Dermis blood vessel endothelial cell (primary cell): Measurements from ENCODE around the gene NME7. TPM values are rescaled to one million over a fixed set of nuclear protein-coding genes. Genes with fewer than 3 reads are reported as not detected.
"Not testable (repeated sequence)": the region's sequence is repeated elsewhere in the genome, so short reads cannot be mapped to it uniquely, and the experiment has no call there.

Experiments used
- DNase-seq: peaks from one replicate; pipeline ENCODE4 v3.0.0; 2010
- total RNA-seq: library from RNA; depleted of rRNA; stranded (reverse); fragments of >200 nt; gene quantifications from 2 replicates; pipeline ENCODE4 v1.2.3, GENCODE V29; 2014

The NME7 gene
- total RNA-seq, 1 donor from 2014 or later = 18.0 TPM

DNA sequence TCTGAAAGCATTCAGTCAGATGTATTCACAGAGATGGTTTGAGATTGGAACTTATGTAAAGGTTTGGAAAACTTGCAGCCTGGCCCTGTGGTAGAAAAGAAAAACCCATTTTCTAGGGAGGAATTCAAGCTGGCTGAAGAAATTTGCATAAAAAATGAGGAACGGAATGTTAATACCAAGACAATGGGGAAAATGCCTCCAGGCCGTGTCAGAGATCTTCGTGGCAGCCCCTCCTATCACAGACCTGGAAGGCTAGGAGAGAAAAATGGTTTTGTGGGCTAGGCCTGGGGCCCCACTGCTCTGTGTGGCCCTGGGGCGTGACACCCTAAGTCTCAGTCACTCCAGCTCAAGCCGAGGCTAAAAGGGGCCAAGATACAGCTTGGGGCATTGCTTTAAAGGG lies 26.7 kb downstream of the NME7 start:
- DNase-seq = no peak

DNA sequence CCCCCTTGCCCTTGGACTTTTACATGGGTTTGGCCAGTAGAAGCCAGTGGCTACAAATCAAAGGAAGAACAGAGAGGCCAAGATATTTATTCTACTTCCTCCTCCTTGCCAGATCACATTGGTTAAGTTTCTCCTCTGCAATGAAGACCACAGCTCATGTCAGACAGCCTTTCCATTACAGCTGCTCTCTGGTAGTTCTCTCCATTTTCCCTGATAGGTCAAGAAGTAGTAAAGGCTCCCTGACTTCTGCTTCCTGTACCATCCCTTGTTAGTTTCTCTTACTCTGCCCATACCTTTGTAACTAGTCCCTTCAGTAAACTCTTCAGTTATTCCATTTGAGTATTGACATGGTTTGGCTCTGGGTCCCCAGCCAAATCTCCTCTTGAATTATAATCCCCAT lies 27.8 kb downstream of the NME7 start:
- DNase-seq = no peak

DNA sequence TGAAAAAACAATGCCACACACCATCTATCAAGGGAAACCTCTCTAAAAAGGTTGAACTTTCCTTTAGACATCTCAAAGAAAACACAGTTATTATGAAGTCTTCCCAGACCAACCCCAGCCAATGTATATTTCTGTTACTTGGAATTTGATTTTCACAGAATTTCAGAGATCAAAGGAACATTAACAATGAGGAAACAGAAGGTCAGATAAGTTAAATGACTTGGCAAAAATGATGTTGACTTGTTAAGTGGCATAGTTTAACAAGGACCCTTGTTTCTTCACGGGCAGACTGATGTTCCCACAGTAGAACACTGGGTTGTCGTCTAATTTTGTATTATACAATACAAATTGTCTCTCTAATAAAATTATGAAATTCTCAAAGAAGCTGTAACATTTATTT lies 29.0 kb downstream of the NME7 start:
- no peak for DNase-seq

GRCh38 chr1:169336947-169337715 lies 30.5 kb downstream of the NME7 start:
- not testable (repeated sequence) for DNase-seq

DNA sequence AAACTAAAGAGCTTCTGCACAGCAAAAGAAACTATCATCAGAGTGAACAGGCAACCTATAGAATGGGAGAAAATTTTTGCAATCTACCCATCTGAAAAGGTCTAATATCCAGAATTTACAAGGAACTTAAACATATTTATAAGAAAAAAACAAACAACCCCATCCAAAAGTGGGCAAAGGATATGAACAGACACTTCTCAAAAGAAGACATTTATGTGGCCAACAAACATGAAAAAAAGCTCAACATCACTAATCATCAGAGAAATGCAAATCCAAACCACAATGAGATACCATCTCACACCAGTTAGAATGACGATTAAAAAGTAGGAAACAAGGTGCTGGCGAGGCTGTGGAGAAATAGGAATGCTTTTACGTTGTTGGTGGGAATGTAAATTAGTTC lies 32.9 kb downstream of the NME7 start:
- DNase-seq = not testable (repeated sequence)

DNA sequence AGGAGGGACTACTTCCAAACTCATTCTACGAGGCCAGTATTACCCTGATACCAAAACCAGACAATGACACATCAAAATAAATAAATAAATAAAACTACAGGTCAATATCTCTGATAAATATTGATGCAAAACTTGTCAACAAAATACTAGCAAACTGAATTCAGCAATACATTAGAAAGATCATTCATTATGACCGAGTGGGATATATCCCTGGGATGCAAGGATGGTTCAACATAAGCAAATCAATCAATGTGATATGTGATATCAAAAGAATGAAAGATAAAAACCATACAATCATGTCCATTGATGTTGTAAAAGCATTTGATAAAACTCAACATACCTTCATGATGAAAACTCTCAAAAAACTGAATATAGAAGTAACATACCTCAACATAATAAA lies 36.7 kb downstream of the NME7 start:
- DNase-seq = no peak

- DNase-seq = no peak
Observed at GRCh38 chr1:169329383-169329782, 38.2 kb downstream of the NME7 start.

GRCh38 chr1:169327875-169328274 lies 39.7 kb downstream of the NME7 start:
- no peak for DNase-seq

- DNase-seq = peak; percentile 76
Observed at GRCh38 chr1:169326956-169327268, 40.7 kb downstream of the NME7 start.

DNA sequence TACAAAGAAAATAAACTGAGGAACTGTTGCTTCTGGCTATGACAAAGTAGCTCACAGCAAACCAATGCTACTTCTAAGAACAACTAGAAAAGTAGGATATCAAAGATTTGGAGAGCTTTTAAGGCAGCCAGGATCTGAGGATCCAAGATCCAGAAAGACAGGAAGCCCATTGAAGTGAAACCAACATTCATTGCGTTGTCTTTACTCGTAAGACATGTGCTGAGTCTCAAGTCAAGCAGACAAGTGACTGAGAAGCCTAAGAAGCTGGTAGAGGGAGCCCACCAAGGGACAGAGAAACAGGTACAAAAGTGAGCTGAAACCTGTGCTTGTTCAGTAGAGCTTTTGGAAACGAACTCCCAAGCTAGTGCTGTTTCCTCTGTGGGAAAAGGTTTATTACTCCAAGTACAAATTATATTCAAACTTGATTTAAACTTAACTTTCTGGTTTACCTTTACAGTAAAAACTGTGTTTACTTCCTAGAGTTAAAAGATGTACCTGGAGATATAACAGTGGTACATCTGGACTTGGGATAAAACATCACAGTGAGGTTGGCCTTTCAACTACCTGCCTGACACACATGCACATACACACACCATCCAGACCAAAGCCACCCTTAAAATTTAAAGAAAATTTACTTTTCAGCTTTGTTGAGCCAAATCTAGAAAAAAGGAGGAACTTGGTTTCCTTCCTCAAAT lies 41.2 kb downstream of the NME7 start:
- DNase-seq = peak; percentile 40

DNA sequence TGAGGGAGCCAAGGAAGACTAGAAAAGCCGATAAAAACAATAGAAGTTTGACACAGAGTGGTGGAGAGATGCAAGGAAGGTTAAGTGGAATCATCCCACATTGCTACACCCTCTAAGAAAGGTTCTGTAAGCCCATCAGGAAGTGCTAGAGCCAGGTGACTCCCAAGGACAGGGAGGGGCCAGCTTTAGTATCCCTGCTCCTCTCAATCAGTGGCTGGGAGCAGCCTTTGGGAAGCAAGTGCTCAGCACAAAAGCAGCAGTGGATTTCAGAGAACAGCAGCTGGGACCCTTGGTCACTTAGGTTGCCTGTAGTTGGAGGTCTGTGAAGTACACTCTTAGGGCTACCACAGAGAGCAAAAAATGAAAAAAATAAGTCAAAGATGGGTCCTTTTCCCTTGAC lies 42.5 kb downstream of the NME7 start:
- DNase-seq = no peak

GRCh38 chr1:169322138-169322537 lies 45.5 kb downstream of the NME7 start:
- no peak for DNase-seq

DNA sequence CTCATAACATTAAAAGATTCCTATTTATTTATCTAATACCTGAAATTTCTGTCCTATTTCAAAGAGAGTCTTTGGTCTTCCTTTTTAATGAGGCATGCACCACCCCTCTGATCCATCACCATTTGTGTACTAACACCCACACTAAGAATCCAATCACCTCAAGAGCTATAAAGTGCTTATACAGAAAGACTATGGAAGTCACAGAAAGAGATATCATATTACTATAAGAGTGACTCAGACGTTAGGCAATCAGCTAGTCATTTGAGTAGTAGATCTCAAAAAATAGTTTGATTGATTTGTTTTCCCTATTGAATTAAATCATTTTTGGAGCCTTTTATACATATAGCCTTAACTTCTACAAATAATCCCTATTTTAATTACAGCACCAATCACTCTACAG lies 46.1 kb downstream of the NME7 start:
- no peak for DNase-seq

GRCh38 chr1:169318536-169319244 lies 48.9 kb downstream of the NME7 start:
- DNase-seq = no peak

DNA sequence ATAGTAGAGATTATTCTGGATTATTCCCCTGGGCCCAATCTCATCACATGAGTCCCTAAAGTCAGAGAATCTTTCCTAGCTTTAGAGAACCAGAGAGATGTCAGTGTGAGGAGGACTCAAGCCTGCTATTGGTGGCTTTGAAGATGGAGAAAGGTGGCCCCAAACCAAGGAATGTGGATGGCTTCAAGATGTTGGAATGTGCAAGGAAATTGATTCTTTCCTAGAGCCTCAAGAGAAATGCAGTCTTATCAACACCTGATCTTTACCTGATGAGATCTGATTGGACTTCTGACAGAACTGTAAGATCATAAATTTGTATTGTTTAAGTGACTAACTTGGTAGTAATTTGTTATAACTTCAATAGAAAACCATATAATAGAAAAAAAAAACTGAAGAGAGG lies 51.0 kb downstream of the NME7 start:
- DNase-seq = no peak

DNA sequence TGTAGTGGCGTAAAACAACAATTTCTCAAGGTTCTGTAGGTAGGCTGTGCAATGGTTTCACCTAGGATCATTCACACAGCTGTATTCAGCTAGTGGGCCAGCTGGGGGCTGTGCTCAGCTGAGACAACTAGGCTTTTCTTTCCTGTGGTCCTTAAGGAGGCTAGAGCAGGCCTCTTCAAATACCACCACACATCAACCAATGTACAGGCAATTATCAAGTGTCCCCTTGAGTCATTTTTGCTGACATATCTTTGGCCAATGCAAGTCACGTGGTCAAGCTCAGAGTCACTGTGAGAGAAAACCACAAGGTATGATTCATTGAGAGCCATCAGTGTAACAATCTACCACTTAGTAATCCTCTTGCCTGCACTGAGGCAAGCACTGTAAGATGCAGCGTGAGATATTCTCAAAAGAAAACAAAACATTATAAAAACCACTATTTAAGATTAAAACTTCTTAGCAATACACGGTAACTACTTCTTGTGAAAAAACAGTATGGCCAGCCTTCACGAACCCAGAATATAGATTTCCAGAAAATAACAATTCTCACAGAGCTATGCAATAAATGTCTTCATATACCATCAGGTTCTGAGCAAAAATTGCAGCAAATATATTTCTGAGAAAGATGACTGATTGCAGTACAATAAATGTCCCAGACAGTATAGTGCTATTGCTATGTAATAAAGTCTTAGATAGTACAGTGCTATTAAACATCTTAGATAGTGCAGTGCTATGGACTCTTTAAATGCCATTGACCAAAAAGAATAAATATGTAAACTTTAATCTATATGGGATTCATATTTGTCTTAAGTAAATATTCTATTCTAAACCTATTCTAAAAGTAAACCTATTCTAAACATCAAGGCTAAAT lies 55.3 kb downstream of the NME7 start:
- DNase-seq = peak; percentile 38

DNA sequence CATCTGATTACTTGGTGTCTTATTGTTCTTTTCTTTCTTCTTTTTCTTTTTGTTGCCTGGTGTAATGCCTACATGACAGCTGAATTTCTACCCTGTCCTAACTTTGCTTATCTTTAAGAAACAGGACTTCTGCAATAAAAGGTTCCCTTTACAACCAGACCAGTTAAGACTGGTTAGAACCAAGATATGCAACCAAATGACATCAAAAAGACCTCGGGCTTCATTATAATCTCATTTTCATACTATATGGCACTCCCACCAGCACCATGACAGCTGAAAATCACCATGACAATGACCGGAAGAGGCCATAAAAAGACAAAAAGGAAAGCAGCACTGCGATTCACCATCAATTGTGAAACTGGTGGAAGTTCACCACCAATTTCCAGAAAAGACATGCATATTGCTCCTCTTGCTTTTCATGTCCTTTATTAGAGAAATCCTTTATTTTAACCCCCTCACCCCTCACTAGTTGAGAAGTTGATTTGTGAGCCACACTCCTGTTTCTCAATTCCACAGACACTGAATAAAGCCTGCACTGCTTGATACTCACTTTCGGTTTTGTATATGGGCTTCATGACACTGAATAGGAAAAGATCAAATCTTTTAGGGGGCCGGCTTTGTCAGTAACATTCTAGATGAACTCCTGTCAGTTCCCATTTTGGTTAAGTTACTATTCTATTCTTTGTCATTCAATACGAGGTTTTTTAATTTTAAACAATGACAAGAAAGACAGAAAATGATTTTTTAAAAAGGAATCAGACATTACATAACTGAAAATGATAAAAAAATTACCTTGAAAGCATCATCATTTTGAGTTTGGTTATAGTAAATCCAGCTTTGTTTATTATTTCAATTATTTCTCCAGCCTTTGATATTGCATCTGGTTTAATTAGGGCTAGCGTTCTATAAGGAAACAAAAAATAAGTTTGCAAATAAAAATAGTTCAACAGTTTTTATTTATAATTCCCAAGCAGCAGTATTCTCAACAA lies 58.1 kb downstream of the NME7 start:
- DNase-seq = peak; percentile 45

GRCh38 chr1:169308313-169309039 lies 59.1 kb downstream of the NME7 start:
- no peak for DNase-seq

DNA sequence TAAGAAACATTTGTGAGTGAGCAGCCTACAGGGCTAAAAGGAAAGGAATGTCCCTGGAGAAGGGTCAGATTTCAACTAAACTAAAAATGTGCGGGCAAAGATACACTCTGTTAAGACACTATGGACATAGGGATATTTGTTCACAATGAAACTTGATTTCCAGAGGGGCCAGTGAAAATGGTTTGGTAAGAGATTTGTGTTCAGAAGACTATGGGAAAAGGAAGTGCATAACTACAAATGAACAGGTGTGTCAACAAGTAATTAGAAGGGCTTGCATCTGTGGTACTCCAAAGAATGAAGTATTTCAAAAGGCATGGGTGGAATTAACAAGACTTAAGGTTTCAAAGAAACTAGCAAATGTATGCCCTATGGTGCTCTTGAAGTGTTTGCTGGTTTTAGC lies 60.4 kb downstream of the NME7 start:
- DNase-seq = no peak

DNA sequence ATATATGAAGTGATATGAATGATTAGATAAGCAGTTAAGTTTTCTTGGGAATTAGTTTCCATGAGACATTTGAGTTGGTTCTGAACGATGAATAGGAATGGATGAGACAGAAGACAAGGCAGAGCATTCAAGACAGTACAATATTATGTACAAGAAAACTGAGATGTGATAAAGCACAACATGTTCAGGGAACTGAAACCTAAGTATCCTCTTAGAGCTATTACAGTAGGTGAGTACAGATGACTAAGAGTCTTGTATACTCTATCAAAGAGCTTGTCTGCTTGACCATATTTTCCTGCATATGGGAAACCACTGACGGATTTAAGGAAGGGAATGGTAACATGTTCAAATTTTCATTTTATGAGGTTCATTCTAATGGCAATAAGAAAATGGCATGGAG lies 61.6 kb downstream of the NME7 start:
- no peak for DNase-seq

DNA sequence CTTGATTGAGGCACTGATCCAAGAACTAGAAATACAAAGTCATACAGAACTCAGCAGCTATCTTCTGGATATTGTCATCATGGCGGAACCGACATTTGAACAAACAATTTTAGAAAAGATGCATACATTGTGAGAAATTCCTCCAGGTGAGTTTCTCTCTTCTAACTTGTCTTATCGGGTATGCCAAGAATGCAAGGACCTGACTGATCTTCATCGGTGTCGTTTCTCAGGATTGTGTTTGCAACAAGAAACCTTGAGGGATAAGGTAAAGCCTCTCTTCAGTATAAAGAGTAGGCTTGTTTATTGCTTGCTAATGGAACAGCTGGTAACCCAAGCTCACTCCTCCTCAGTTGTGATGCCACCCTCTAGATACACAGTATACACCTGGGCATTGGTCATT lies 62.2 kb downstream of the NME7 start:
- no peak for DNase-seq
